Measurements from ENCODE around the gene TYRO3. TPM values are rescaled to one million over a fixed set of nuclear protein-coding genes. Genes with fewer than 3 reads are reported as not detected.

Gene TYRO3
- total and polyA plus RNA-seq, 4 experiments from 2014 or later, result 0.11 to 0.36 (median 0.17) TPM; not detected in 1

- ChIA-PET CTCF (ENCODE audit: partially characterized antibody) (interaction anchor here (1.5 kb wide), 1 partner anchor 43 kb away, joined by 4 read pairs; no protein-coding TSS in a partner anchor), POLR2A (ENCODE audit: partially characterized antibody) (no interaction called here)
- Mint-ChIP-seq H3K4me3 (peak overlapping the region in 6 of 8 donors; percentile 28 to 81 (median 48)), H3K27ac (peak overlapping the region in 3 of 7 donors; percentile 23 to 83 (median 72)), H3K36me3 (peaks cover 0 to 6% of the 10 kb centered on the region in 2 donors), H3K27me3 (peaks cover 0 to 9% of the 10 kb centered on the region in 2 donors), H3K9me3 (peaks cover 0 to 2% (median 0%) of the 10 kb centered on the region in 8 donors), H3K4me1 (peaks cover 8 to 24% (median 16%) of the 10 kb centered on the region in 4 donors)
- H3K4me1 ChIP-seq (ENCODE audit: insufficient read depth, low read length), result peaks cover 19% of the 10 kb centered on the region
- H3K27ac ChIP-seq (ENCODE audit: low read depth, low read length), result no peak overlapping the region
- DNase-seq, result no peak
- intact Hi-C loops (cut with micrococcal nuclease), result no loop called here
- H3K27me3 ChIP-seq (ENCODE audit: insufficient read depth, low read length), result peaks cover 4% of the 10 kb centered on the region
- no peak overlapping the region for H3K4me3 ChIP-seq (ENCODE audit: low read length in 2 of 2)
- H3K36me3 ChIP-seq (ENCODE audit: insufficient read depth, low read length), result no peaks in the 10 kb centered on the region
- no peaks in the 10 kb centered on the region for H3K9me3 ChIP-seq (ENCODE audit: control insufficient read depth in 1 of 2, low read length in 2 of 2)
Observed at GRCh38 chr15:41560572-41560874, 1.5 kb downstream of the TYRO3 start.

- ChIA-PET CTCF (ENCODE audit: partially characterized antibody) (interaction anchor here (1.0 to 1.5 kb wide), 2 partner anchors 42 to 376 kb away, joined by 3 to 4 read pairs; no protein-coding TSS in a partner anchor), POLR2A (ENCODE audit: partially characterized antibody) (no interaction called here)
- Mint-ChIP-seq H3K27ac (peak overlapping the region in 1 of 7 donors; percentile 83), H3K4me1 (peaks cover 8 to 24% (median 16%) of the 10 kb centered on the region in 4 donors), H3K27me3 (peaks cover 0 to 9% of the 10 kb centered on the region in 2 donors), H3K9me3 (peaks cover 0 to 2% (median 0%) of the 10 kb centered on the region in 8 donors), H3K4me3 (peak overlapping the region in 5 of 8 donors; percentile 22 to 79 (median 29)), H3K36me3 (peaks cover 0 to 6% of the 10 kb centered on the region in 2 donors)
- H3K27ac ChIP-seq (ENCODE audit: low read depth, low read length), result no peak overlapping the region
- no peak overlapping the region for H3K4me3 ChIP-seq (ENCODE audit: low read length in 2 of 2)
- intact Hi-C loops (cut with micrococcal nuclease), result no loop called here
- H3K36me3 ChIP-seq (ENCODE audit: insufficient read depth, low read length), result no peaks in the 10 kb centered on the region
- H3K9me3 ChIP-seq (ENCODE audit: control insufficient read depth in 1 of 2, low read length in 2 of 2), result no peaks in the 10 kb centered on the region
- peaks cover 19% of the 10 kb centered on the region for H3K4me1 ChIP-seq (ENCODE audit: insufficient read depth, low read length)
- H3K27me3 ChIP-seq (ENCODE audit: insufficient read depth, low read length), result peaks cover 4% of the 10 kb centered on the region
- DNase-seq, result no peak
Observed at GRCh38 chr15:41561104-41561776, 2.2 kb downstream of the TYRO3 start.

GRCh38 chr15:41561777-41562145, 2.7 kb downstream of the TYRO3 start:
- no peak overlapping the region for H3K4me3 Mint-ChIP-seq
- POLR2A ChIA-PET (ENCODE audit: partially characterized antibody), result no interaction called here

GRCh38 chr15:41562244-41562643, 3.2 kb downstream of the TYRO3 start:
- peaks cover 4% of the 10 kb centered on the region for H3K27me3 ChIP-seq (ENCODE audit: insufficient read depth, low read length)
- H3K4me3 Mint-ChIP-seq, result peak overlapping the region in 1 of 8 donors; percentile 65
- CTCF ChIA-PET (ENCODE audit: partially characterized antibody), result interaction anchor here (0.6 to 1.5 kb wide), 2 partner anchors 24 to 41 kb away, joined by 4 read pairs; no protein-coding TSS in a partner anchor
- peak overlapping the region in 1 of 7 donors; percentile 38 for H3K27ac Mint-ChIP-seq
- H3K27me3 Mint-ChIP-seq, result peaks cover 0 to 9% of the 10 kb centered on the region in 2 donors
- H3K36me3 ChIP-seq (ENCODE audit: insufficient read depth, low read length), result no peaks in the 10 kb centered on the region
- DNase-seq, result no peak
- POLR2A ChIA-PET (ENCODE audit: partially characterized antibody), result no interaction called here
- peaks cover 0 to 2% (median 0%) of the 10 kb centered on the region in 8 donors for H3K9me3 Mint-ChIP-seq
- H3K4me1 Mint-ChIP-seq, result peaks cover 8 to 24% (median 16%) of the 10 kb centered on the region in 4 donors
- intact Hi-C loops (cut with micrococcal nuclease), result no loop called here
- no peaks in the 10 kb centered on the region for H3K9me3 ChIP-seq (ENCODE audit: control insufficient read depth in 1 of 2, low read length in 2 of 2)
- peaks cover 0 to 6% of the 10 kb centered on the region in 2 donors for H3K36me3 Mint-ChIP-seq
- H3K27ac ChIP-seq (ENCODE audit: low read depth, low read length), result no peak overlapping the region
- no peak overlapping the region for H3K4me3 ChIP-seq (ENCODE audit: low read length in 2 of 2)
- peaks cover 19% of the 10 kb centered on the region for H3K4me1 ChIP-seq (ENCODE audit: insufficient read depth, low read length)

More at GRCh38 chr15:41561777-41562145, 2.7 kb downstream of the TYRO3 start:
- Histone ChIP-seq H3K27me3 (ENCODE audit: insufficient read depth, low read length) (peaks cover 4% of the 10 kb centered on the region), H3K4me3 (ENCODE audit: low read length in 2 of 2) (no peak overlapping the region), H3K27ac (ENCODE audit: low read depth, low read length) (no peak overlapping the region), H3K9me3 (ENCODE audit: control insufficient read depth in 1 of 2, low read length in 2 of 2) (no peaks in the 10 kb centered on the region), H3K36me3 (ENCODE audit: insufficient read depth, low read length) (no peaks in the 10 kb centered on the region), H3K4me1 (ENCODE audit: insufficient read depth, low read length) (peaks cover 19% of the 10 kb centered on the region)
- H3K4me1 Mint-ChIP-seq, result peaks cover 8 to 24% (median 16%) of the 10 kb centered on the region in 4 donors
- DNase-seq, result no peak
- H3K9me3 Mint-ChIP-seq, result peaks cover 0 to 2% (median 0%) of the 10 kb centered on the region in 8 donors
- intact Hi-C loops (cut with micrococcal nuclease), result no loop called here
- peaks cover 0 to 9% of the 10 kb centered on the region in 2 donors for H3K27me3 Mint-ChIP-seq
- H3K27ac Mint-ChIP-seq, result peak overlapping the region in 1 of 7 donors; percentile 38
- peaks cover 0 to 6% of the 10 kb centered on the region in 2 donors for H3K36me3 Mint-ChIP-seq
- CTCF ChIA-PET (ENCODE audit: partially characterized antibody), result interaction anchor here (1.0 to 1.5 kb wide), 2 partner anchors 42 to 375 kb away, joined by 3 to 4 read pairs; no protein-coding TSS in a partner anchor

GRCh38 chr15:41562784-41563198, 3.8 kb downstream of the TYRO3 start:
- peaks cover 0 to 9% of the 10 kb centered on the region in 2 donors for H3K27me3 Mint-ChIP-seq
- POLR2A ChIA-PET (ENCODE audit: partially characterized antibody), result interaction anchor here (1.5 kb wide), 1 partner anchor 19 kb away, joined by 4 read pairs; the partner anchor contains the start of gene RPAP1
- peaks cover 0 to 5% of the 10 kb centered on the region in 2 donors for H3K36me3 Mint-ChIP-seq
- Histone ChIP-seq H3K27me3 (ENCODE audit: insufficient read depth, low read length) (peaks cover 4% of the 10 kb centered on the region), H3K4me1 (ENCODE audit: insufficient read depth, low read length) (peaks cover 16% of the 10 kb centered on the region), H3K9me3 (ENCODE audit: control insufficient read depth in 1 of 2, low read length in 2 of 2) (no peaks in the 10 kb centered on the region), H3K4me3 (ENCODE audit: low read length in 2 of 2) (no peak overlapping the region), H3K36me3 (ENCODE audit: insufficient read depth, low read length) (no peaks in the 10 kb centered on the region), H3K27ac (ENCODE audit: low read depth, low read length) (no peak overlapping the region)
- no peak for DNase-seq
- peak overlapping the region in 1 of 7 donors; percentile 38 for H3K27ac Mint-ChIP-seq
- H3K4me3 Mint-ChIP-seq, result no peak overlapping the region
- H3K4me1 Mint-ChIP-seq, result peaks cover 6 to 19% (median 13%) of the 10 kb centered on the region in 4 donors
- H3K9me3 Mint-ChIP-seq, result peaks cover 0 to 2% (median 0%) of the 10 kb centered on the region in 8 donors
- intact Hi-C loops (cut with micrococcal nuclease), result no loop called here
- CTCF ChIA-PET (ENCODE audit: partially characterized antibody), result interaction anchor here (0.6 to 1.0 kb wide), 2 partner anchors 23 to 249 kb away, joined by 3 to 4 read pairs; no protein-coding TSS in a partner anchor

GRCh38 chr15:41564286-41564959, 5.4 kb downstream of the TYRO3 start:
- peaks cover 0 to 11% (median 6%) of the 10 kb centered on the region in 4 donors for H3K4me1 Mint-ChIP-seq
- Histone ChIP-seq H3K9me3 (ENCODE audit: control insufficient read depth in 1 of 2, low read length in 2 of 2) (no peaks in the 10 kb centered on the region), H3K4me1 (ENCODE audit: insufficient read depth, low read length) (peaks cover 7% of the 10 kb centered on the region), H3K36me3 (ENCODE audit: insufficient read depth, low read length) (no peaks in the 10 kb centered on the region), H3K27ac (ENCODE audit: low read depth, low read length) (no peak overlapping the region), H3K27me3 (ENCODE audit: insufficient read depth, low read length) (peaks cover 4% of the 10 kb centered on the region), H3K4me3 (ENCODE audit: low read length in 2 of 2) (no peak overlapping the region)
- H3K27me3 Mint-ChIP-seq, result peaks cover 0 to 3% of the 10 kb centered on the region in 2 donors
- H3K36me3 Mint-ChIP-seq, result no peaks in the 10 kb centered on the region
- no peak for DNase-seq
- no peaks in the 10 kb centered on the region for H3K9me3 Mint-ChIP-seq
- intact Hi-C loops (cut with micrococcal nuclease), result no loop called here
- CTCF ChIA-PET (ENCODE audit: partially characterized antibody), result interaction anchor here (1.5 kb wide), 1 partner anchor 40 kb away, joined by 4 read pairs; no protein-coding TSS in a partner anchor
- no peak overlapping the region for H3K4me3 Mint-ChIP-seq
- POLR2A ChIA-PET (ENCODE audit: partially characterized antibody), result no interaction called here
- peak overlapping the region in 1 of 7 donors; percentile 29 for H3K27ac Mint-ChIP-seq

- H3K27ac Mint-ChIP-seq, result no peak overlapping the region
- H3K36me3 ChIP-seq (ENCODE audit: insufficient read depth, low read length), result no peaks in the 10 kb centered on the region
Observed at GRCh38 chr15:41564960-41565502, 6.0 kb downstream of the TYRO3 start.

More at GRCh38 chr15:41564960-41565502, 6.0 kb downstream of the TYRO3 start:
- H3K27me3 ChIP-seq (ENCODE audit: insufficient read depth, low read length), result peaks cover 2% of the 10 kb centered on the region
- H3K4me1 ChIP-seq (ENCODE audit: insufficient read depth, low read length), result peaks cover under 1% of the 10 kb centered on the region
- DNase-seq, result no peak
- POLR2A ChIA-PET (ENCODE audit: partially characterized antibody), result no interaction called here
- H3K4me3 Mint-ChIP-seq, result no peak overlapping the region
- H3K36me3 Mint-ChIP-seq, result no peaks in the 10 kb centered on the region
- intact Hi-C loops (cut with micrococcal nuclease), result no loop called here
- no peaks in the 10 kb centered on the region for H3K9me3 Mint-ChIP-seq
- H3K27me3 Mint-ChIP-seq, result peaks cover 0 to 3% of the 10 kb centered on the region in 2 donors
- CTCF ChIA-PET (ENCODE audit: partially characterized antibody), result no interaction called here
- H3K9me3 ChIP-seq (ENCODE audit: control insufficient read depth in 1 of 2, low read length in 2 of 2), result no peaks in the 10 kb centered on the region
- H3K4me1 Mint-ChIP-seq, result peaks cover 0 to 6% (median 1%) of the 10 kb centered on the region in 4 donors
- H3K27ac ChIP-seq (ENCODE audit: low read depth, low read length), result no peak overlapping the region
- no peak overlapping the region for H3K4me3 ChIP-seq (ENCODE audit: low read length in 2 of 2)

Measured in CD4-positive, alpha-beta memory T cell (primary cell).